Measurements from ENCODE around the gene FDX1.
A peak's percentile ranks its signal among the peaks of the same experiment; 100 is the strongest.

FDX1 gene

GRCh38 chr11:110431674-110432073, 1.9 kb downstream of the FDX1 start:
- DNase-seq = no peak

- peak; percentile 6 for DNase-seq
These were observed 3.1 kb downstream of the FDX1 start for GRCh38 chr11:110432713-110433392.

- DNase-seq = peak; percentile 37
These were observed 3.9 kb downstream of the FDX1 start for GRCh38 chr11:110433393-110434333.

GRCh38 chr11:110434952-110435779, 5.4 kb downstream of the FDX1 start:
- no peak for DNase-seq

GRCh38 chr11:110435780-110436717, 6.3 kb downstream of the FDX1 start:
- DNase-seq = no peak

- DNase-seq = no peak
These were observed 8.3 kb downstream of the FDX1 start for GRCh38 chr11:110438017-110438416.

- no peak for DNase-seq
These were observed 15.7 kb downstream of the FDX1 start for GRCh38 chr11:110445437-110445836.

- no peak for DNase-seq
These were observed 16.3 kb downstream of the FDX1 start for GRCh38 chr11:110446061-110446460.

GRCh38 chr11:110446594-110446993, 16.8 kb downstream of the FDX1 start:
- no peak for DNase-seq

- DNase-seq = no peak
These were observed 17.6 kb downstream of the FDX1 start for GRCh38 chr11:110447343-110447742.

- peak; percentile 17 for DNase-seq
These were observed 18.4 kb downstream of the FDX1 start for GRCh38 chr11:110447897-110448745.

- DNase-seq = no peak
These were observed 20.5 kb downstream of the FDX1 start for GRCh38 chr11:110450246-110450645.

GRCh38 chr11:110452720-110453119, 23.0 kb downstream of the FDX1 start:
- DNase-seq = no peak

GRCh38 chr11:110453684-110454354, 24.1 kb downstream of the FDX1 start:
- no peak for DNase-seq

- DNase-seq = no peak
These were observed 24.9 kb downstream of the FDX1 start for GRCh38 chr11:110454609-110455008.

- no peak for DNase-seq
These were observed 26.0 kb downstream of the FDX1 start for GRCh38 chr11:110455718-110456117.

- DNase-seq = peak; percentile 25
These were observed 33.4 kb downstream of the FDX1 start for GRCh38 chr11:110463153-110463552.

- DNase-seq = no peak
These were observed 35.5 kb downstream of the FDX1 start for GRCh38 chr11:110465231-110465630.

- no peak for DNase-seq
These were observed 37.8 kb downstream of the FDX1 start for GRCh38 chr11:110467556-110467955.

- DNase-seq = no peak
These were observed 38.4 kb downstream of the FDX1 start for GRCh38 chr11:110468121-110468520.

Measured in midbrain (tissue), 1 donor.